IMR-90 (cell line): ENCODE data around the gene ACTN1. TPM values are rescaled to one million over a fixed set of nuclear protein-coding genes. Genes with fewer than 3 reads are reported as not detected.
A peak's percentile ranks its signal among the peaks of the same experiment; 100 is the strongest.

Source experiments
- ATAC-seq: fragments of 200-7000 bp; cut with Tn5 transposase; 2 replicates; pipeline ENCODE4 v1.9.1; 2020; ENCODE audit warnings: low read depth, mild to moderate bottlenecking, moderate library complexity
- BruUV-seq: library from RNA; stranded (reverse); fragments of 400-500 nt; replicated peaks from 2 replicates; lab custom pipeline; 2021; lab: Mats Ljungman, UMichigan
- CTCF ChIA-PET: fragments of 300-600 bp; formaldehyde crosslinking; extraction: SDS; loops from one replicate; lab custom pipeline; 2021; ENCODE audit warnings: antibody characterized with exemption; lab: Yijun Ruan, JAX
- POLR2A ChIA-PET: fragments of 300-600 bp; sonication (Branson Sonifier 250); formaldehyde crosslinking; loops from one replicate; lab custom pipeline; 2022; ENCODE audit warnings: antibody characterized with exemption; ENCODE audit not compliant: unreplicated experiment; lab: Charles Lee
- DNase-seq: peaks from one replicate; pipeline ENCODE4 v3.0.0; 2013
- H2AFZ ChIP-seq: replicated peaks from 2 replicates; pipeline ENCODE3; 2013; ENCODE audit warnings: low read length, mild to moderate bottlenecking; ENCODE audit not compliant: poor library complexity
- H2AK5ac ChIP-seq: 2 replicates; pipeline ENCODE4 v1.6.1; 2013; ENCODE audit warnings: low read depth, low read length, inconsistent platforms
- H2AK9ac ChIP-seq: replicated peaks from 2 replicates; pipeline ENCODE3; 2013; ENCODE audit warnings: mild to moderate bottlenecking, low read depth, low read length, moderate library complexity; ENCODE audit not compliant: poor library complexity
- H2BK120ac ChIP-seq: 2 replicates; pipeline ENCODE4 v1.6.1; 2013; ENCODE audit warnings: low read depth, low read length, inconsistent platforms
- H2BK15ac ChIP-seq: 3 replicates; pipeline ENCODE4 v1.6.1; 2013; ENCODE audit warnings: low read depth, low read length, inconsistent platforms
- H2BK20ac ChIP-seq: 2 replicates; pipeline ENCODE4 v1.6.1; 2013; ENCODE audit warnings: low read depth, mild to moderate bottlenecking, inconsistent platforms, low read length, moderate library complexity
- H2BK5ac ChIP-seq: 2 replicates; pipeline ENCODE4 v1.6.1; 2013; ENCODE audit warnings: mild to moderate bottlenecking, low read depth, low read length, inconsistent platforms; ENCODE audit not compliant: poor library complexity, severe bottlenecking
- H3K14ac ChIP-seq: replicated peaks from 2 replicates; pipeline ENCODE4 v1.6.1; 2013; ENCODE audit warnings: low read depth, low read length, inconsistent platforms
- H3K18ac ChIP-seq: 2 replicates; pipeline ENCODE4 v1.6.1; 2013; ENCODE audit warnings: low read depth, low read length, control low read depth
- H3K23ac ChIP-seq: 2 replicates; pipeline ENCODE4 v1.6.1; 2013; ENCODE audit warnings: low read depth, low read length, inconsistent platforms
- H3K27ac ChIP-seq: 2 replicates; pipeline ENCODE4 v1.5.1; 2013; ENCODE audit warnings: mild to moderate bottlenecking, control low read depth, low read length; ENCODE audit not compliant: insufficient read depth
- H3K27me3 ChIP-seq: 2 replicates; pipeline ENCODE4 v1.6.1; 2013; ENCODE audit warnings: low read length; ENCODE audit not compliant: control insufficient read depth, insufficient read depth
- H3K36me3 ChIP-seq: 2 replicates; pipeline ENCODE4 v1.6.1; 2013; ENCODE audit warnings: low read length, mixed read lengths; ENCODE audit not compliant: control insufficient read depth, insufficient read depth
- H3K4ac ChIP-seq: 2 replicates; pipeline ENCODE4 v1.6.1; 2013; ENCODE audit warnings: low read depth, low read length, inconsistent platforms
- H3K4me1 ChIP-seq: 2 replicates; pipeline ENCODE4 v1.6.1; 2013; ENCODE audit warnings: low read length, mixed read lengths; ENCODE audit not compliant: control insufficient read depth, insufficient read depth
- H3K4me2 ChIP-seq: 2 replicates; pipeline ENCODE4 v1.6.1; 2013; ENCODE audit warnings: low read depth, mild to moderate bottlenecking, control low read depth, low read length, moderate library complexity
- H3K4me3 ChIP-seq: 2 replicates; pipeline ENCODE4 v1.5.1; 2013; ENCODE audit warnings: low read depth, mild to moderate bottlenecking, control low read depth, low read length, moderate library complexity; ENCODE audit not compliant: insufficient read depth
- H3K56ac ChIP-seq: 2 replicates; pipeline ENCODE4 v1.6.1; 2013; ENCODE audit warnings: low read length, inconsistent platforms; ENCODE audit not compliant: insufficient read depth; ENCODE audit errors: extremely low read depth
- H3K79me1 ChIP-seq, 2 experiments: 2 replicates each; pipeline ENCODE4 v1.6.1; 2013; ENCODE audit warnings: low read length in 2 of 2, inconsistent platforms in 1 of 2, low read depth in 1 of 2
- H3K9ac ChIP-seq: 2 replicates; pipeline ENCODE4 v1.6.1; 2013; ENCODE audit warnings: low read depth, low read length, control low read depth
- H3K9me1 ChIP-seq: 2 replicates; pipeline ENCODE4 v1.6.1; 2013; ENCODE audit warnings: low read length, inconsistent platforms; ENCODE audit not compliant: insufficient read depth
- H3K9me3 ChIP-seq: 2 replicates; pipeline ENCODE4 v1.6.1; 2013; ENCODE audit warnings: low read length; ENCODE audit not compliant: control insufficient read depth, insufficient read depth
- H4K20me1 ChIP-seq: 2 replicates; pipeline ENCODE4 v1.6.1; 2013; ENCODE audit warnings: low read length, inconsistent platforms; ENCODE audit not compliant: insufficient read depth
- H4K5ac ChIP-seq: 2 replicates; pipeline ENCODE4 v1.6.1; 2013; ENCODE audit warnings: mild to moderate bottlenecking, low read depth, low read length, control low read depth
- H4K8ac ChIP-seq, 2 experiments: 2 replicates each; pipeline ENCODE4 v1.6.1; 2013; ENCODE audit warnings: low read depth in 2 of 2, low read length in 2 of 2, control low read depth in 1 of 2, inconsistent platforms in 1 of 2
- H4K91ac ChIP-seq: 2 replicates; pipeline ENCODE4 v1.6.1; 2013; ENCODE audit warnings: low read depth, low read length, inconsistent platforms; ENCODE audit not compliant: insufficient read depth
- BHLHE40 ChIP-seq: fragments of 150-350 bp; IDR thresholded peaks from 2 replicates; pipeline ENCODE4 v1.6.1; 2016; ENCODE audit warnings: mild to moderate bottlenecking, low read depth, low read length
- CHD1 ChIP-seq: IDR thresholded peaks from 2 replicates; pipeline ENCODE4 v1.6.1; 2012; ENCODE audit warnings: low read depth, low read length, improper control_type of control experiment
- FOS ChIP-seq: fragments of 150-350 bp; IDR thresholded peaks from 2 replicates; pipeline ENCODE4 v1.6.1; 2016; ENCODE audit warnings: low read depth, low read length
- MAZ ChIP-seq: IDR thresholded peaks from 2 replicates; pipeline ENCODE4 v1.6.1; 2012; ENCODE audit warnings: low read depth, mild to moderate bottlenecking, low read length, improper control_type of control experiment, moderate library complexity, borderline replicate concordance
- MXI1 ChIP-seq: IDR thresholded peaks from 2 replicates; pipeline ENCODE4 v1.6.1; 2012; ENCODE audit warnings: low read depth, mild to moderate bottlenecking, low read length, moderate library complexity, borderline replicate concordance
- POLR2A ChIP-seq: IDR thresholded peaks from 2 replicates; pipeline ENCODE4 v1.6.1; 2012; ENCODE audit warnings: mild to moderate bottlenecking, low read depth, low read length
- RCOR1 ChIP-seq: IDR thresholded peaks from 2 replicates; pipeline ENCODE4 v1.6.1; 2012; ENCODE audit warnings: mild to moderate bottlenecking, low read length, improper control_type of control experiment; ENCODE audit not compliant: insufficient replicate concordance
- RFX5 ChIP-seq: IDR thresholded peaks from 2 replicates; pipeline ENCODE4 v1.8.0; 2012; ENCODE audit warnings: low read depth, mild to moderate bottlenecking, low read length, moderate library complexity
- SMC3 ChIP-seq: fragments of 150-350 bp; IDR thresholded peaks from 2 replicates; pipeline ENCODE4 v1.6.1; 2016; ENCODE audit warnings: low read depth, mild to moderate bottlenecking, antibody characterized with exemption, low read length, moderate library complexity
- WGBS, 2 experiments: methylation state at CpG; one replicate each; pipeline versions ENCODE4 v1.1.5 to v1.1.7; 2013; ENCODE audit warnings: missing lambda C conversion rate in 2 of 2; ENCODE audit not compliant: insufficient read length in 1 of 2; ENCODE audit errors: extremely low coverage in 2 of 2; 5-methylcytosine and 5-hydroxymethylcytosine counted together
- dilution Hi-C: fragments of 300-500 bp; cut with HindIII; formaldehyde crosslinking; loops from one replicate; pipeline ENCODE4 v1.14.3; 2018; ENCODE audit warnings: low sequenced_read_pairs; ENCODE audit not compliant: unreplicated experiment
- in situ Hi-C: fragments of 300-500 bp; cut with MboI; formaldehyde crosslinking; loops from 3 replicates; pipeline ENCODE4 v1.14.3; 2019; ENCODE audit warnings: low sequenced_read_pairs, inconsistent platforms, mixed read lengths
- intact Hi-C: fragments of 100-400 bp; cut with micrococcal nuclease; formaldehyde crosslinking; loops from 2 replicates; pipeline ENCODE4 v1.10.0; 2022
- polyA plus RNA-seq, 3 experiments: library from polyadenylated mRNA; depleted of rRNA; stranded (reverse); fragments of >200 nt; gene quantifications; 2 replicates each; pipeline ENCODE4 v1.2.3, GENCODE V29; 2012; ENCODE audit warnings: low replicate concordance in 1 of 3
- total RNA-seq: library from RNA; depleted of rRNA; stranded (reverse); fragments of >200 nt; gene quantifications from 2 replicates; pipeline ENCODE4 v1.2.3, GENCODE V29; 2012
- TF ChIP-seq, protein P1 (sequence below): conservative IDR thresholded peaks from 2 replicates; pipeline ENCODE4 v1.5.1; 2012; ENCODE audit warnings: mild to moderate bottlenecking, low read depth, low read length, improper control_type of control experiment
- TF ChIP-seq, protein P2 (sequence below): fragments of 150-350 bp; IDR thresholded peaks from 2 replicates; pipeline ENCODE4 v1.6.1; 2016; ENCODE audit warnings: low read depth, mild to moderate bottlenecking, low read length, moderate library complexity, borderline replicate concordance
- TF ChIP-seq, protein P3 (sequence below): fragments of 150-350 bp; IDR thresholded peaks from 2 replicates; pipeline ENCODE4 v1.6.1; 2017; ENCODE audit warnings: mild to moderate bottlenecking, antibody characterized with exemption, low read length, low read depth

Gene ACTN1
- total and polyA plus RNA-seq, 2 of the 4 experiments (the other 2 are of a cell fraction): 684 to 766 TPM

DNA sequence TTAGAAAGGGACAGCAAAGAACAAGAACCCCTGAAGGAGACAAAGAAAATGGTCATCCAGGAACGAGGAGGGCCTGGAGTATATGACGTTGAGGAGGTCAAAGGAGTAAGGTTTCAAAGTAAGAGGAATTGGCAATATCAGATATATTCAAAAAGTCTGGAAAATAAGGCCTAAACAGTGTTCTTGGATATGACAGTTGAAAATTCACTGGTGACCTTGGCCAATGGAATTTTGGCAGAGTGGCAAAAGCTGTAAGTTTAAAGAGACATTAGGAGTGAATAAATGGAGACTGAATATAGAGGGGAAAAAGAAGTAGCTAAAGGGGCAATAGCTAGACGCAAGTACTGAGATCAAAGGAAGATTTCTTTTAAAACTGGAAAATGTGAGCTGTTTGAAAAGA lies 4.1 kb upstream of the ACTN1 start:
- no TSS peak for BruUV-seq
- ATAC-seq (no peak), DNase-seq (no peak)
- H2BK120ac ChIP-seq: peak overlapping the region; percentile 86
- 70% methylated on average over 2 of the region's 3 CpGs; no CpG with 5 or more reads in 1 of the 2 experiments for WGBS, 2 experiments
- H3K14ac ChIP-seq: peak overlapping the region; percentile 80
- no peaks in the 10 kb centered on the region for H3K36me3 ChIP-seq
- H3K18ac ChIP-seq: peak overlapping the region; percentile 40; the same call in 1 of the 2 replicates
- ChIA-PET CTCF (no interaction called here), POLR2A (no interaction called here)
- H3K9me1 ChIP-seq: peaks cover 25% of the 10 kb centered on the region
- H3K9ac ChIP-seq: no peak overlapping the region; the same call in 1 of the 2 replicates
- H3K4me3 ChIP-seq: no peak overlapping the region
- H4K20me1 ChIP-seq: peaks cover 4% of the 10 kb centered on the region
- H2BK15ac ChIP-seq: peak overlapping the region; percentile 54
- H3K4me2 ChIP-seq: no peak overlapping the region; the same call in 1 of the 2 replicates
- H4K91ac ChIP-seq: peak overlapping the region; percentile 74
- H3K9me3 ChIP-seq: no peaks in the 10 kb centered on the region
- TF ChIP-seq, protein P1, sequence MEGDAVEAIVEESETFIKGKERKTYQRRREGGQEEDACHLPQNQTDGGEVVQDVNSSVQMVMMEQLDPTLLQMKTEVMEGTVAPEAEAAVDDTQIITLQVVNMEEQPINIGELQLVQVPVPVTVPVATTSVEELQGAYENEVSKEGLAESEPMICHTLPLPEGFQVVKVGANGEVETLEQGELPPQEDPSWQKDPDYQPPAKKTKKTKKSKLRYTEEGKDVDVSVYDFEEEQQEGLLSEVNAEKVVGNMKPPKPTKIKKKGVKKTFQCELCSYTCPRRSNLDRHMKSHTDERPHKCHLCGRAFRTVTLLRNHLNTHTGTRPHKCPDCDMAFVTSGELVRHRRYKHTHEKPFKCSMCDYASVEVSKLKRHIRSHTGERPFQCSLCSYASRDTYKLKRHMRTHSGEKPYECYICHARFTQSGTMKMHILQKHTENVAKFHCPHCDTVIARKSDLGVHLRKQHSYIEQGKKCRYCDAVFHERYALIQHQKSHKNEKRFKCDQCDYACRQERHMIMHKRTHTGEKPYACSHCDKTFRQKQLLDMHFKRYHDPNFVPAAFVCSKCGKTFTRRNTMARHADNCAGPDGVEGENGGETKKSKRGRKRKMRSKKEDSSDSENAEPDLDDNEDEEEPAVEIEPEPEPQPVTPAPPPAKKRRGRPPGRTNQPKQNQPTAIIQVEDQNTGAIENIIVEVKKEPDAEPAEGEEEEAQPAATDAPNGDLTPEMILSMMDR: no peak
- TF ChIP-seq POLR2A (no peak), BHLHE40 (no peak), MAZ (no peak), CHD1 (no peak), RCOR1 (no peak), SMC3 (no peak), FOS (no peak), MXI1 (no peak), RFX5 (no peak)
- TF ChIP-seq, protein P2, sequence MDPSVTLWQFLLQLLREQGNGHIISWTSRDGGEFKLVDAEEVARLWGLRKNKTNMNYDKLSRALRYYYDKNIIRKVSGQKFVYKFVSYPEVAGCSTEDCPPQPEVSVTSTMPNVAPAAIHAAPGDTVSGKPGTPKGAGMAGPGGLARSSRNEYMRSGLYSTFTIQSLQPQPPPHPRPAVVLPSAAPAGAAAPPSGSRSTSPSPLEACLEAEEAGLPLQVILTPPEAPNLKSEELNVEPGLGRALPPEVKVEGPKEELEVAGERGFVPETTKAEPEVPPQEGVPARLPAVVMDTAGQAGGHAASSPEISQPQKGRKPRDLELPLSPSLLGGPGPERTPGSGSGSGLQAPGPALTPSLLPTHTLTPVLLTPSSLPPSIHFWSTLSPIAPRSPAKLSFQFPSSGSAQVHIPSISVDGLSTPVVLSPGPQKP: no peak
- TF ChIP-seq, protein P3, sequence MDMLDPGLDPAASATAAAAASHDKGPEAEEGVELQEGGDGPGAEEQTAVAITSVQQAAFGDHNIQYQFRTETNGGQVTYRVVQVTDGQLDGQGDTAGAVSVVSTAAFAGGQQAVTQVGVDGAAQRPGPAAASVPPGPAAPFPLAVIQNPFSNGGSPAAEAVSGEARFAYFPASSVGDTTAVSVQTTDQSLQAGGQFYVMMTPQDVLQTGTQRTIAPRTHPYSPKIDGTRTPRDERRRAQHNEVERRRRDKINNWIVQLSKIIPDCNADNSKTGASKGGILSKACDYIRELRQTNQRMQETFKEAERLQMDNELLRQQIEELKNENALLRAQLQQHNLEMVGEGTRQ: no peak
- H4K8ac ChIP-seq: peak overlapping the region in 1 of 2 experiments; percentile 60; a peak in 2 of 4 replicates
- peak overlapping the region; percentile 67 for H3K27ac ChIP-seq
- H3K27me3 ChIP-seq: no peaks in the 10 kb centered on the region
- H3K4ac ChIP-seq: peak overlapping the region; percentile 90
- in situ Hi-C loops (loop anchor here (5.0 kb wide), 1 partner anchor 99 kb away; no protein-coding TSS in a partner anchor), dilution Hi-C loops (no loop called here), intact Hi-C loops (no loop called here)
- peak overlapping the region; percentile 85 for H2BK20ac ChIP-seq
- no peak overlapping the region for H2AFZ ChIP-seq
- peak overlapping the region; percentile 33; the same call in 1 of the 2 replicates for H3K56ac ChIP-seq
- H2BK5ac ChIP-seq: peak overlapping the region; percentile 89
- peak overlapping the region; percentile 61; the same call in 1 of the 2 replicates for H3K23ac ChIP-seq
- peak overlapping the region; percentile 93 for H2AK5ac ChIP-seq
- peaks cover 27% of the 10 kb centered on the region for H3K4me1 ChIP-seq
- peak overlapping the region; percentile 4; the same call in 1 of the 2 replicates for H4K5ac ChIP-seq
- no peak overlapping the region for H2AK9ac ChIP-seq
- H3K79me1 ChIP-seq: peaks cover 19 to 43% of the 10 kb centered on the region in 2 experiments; a peak in 3 of 4 replicates
